Psoas muscle (tissue), 8 donors: ENCODE measurements around the gene IER3IP1. TPM values are rescaled to one million over a fixed set of nuclear protein-coding genes. Genes with fewer than 3 reads are reported as not detected.
A peak's percentile ranks its signal among the peaks of the same experiment; 100 is the strongest.
"Not testable (repeated sequence)": the region's sequence is repeated elsewhere in the genome, so short reads cannot be mapped to it uniquely, and the experiment has no call there.

ENCODE experiments used
- ATAC-seq, 4 donors: fragments of 200-7000 bp; cut with Tn5 transposase; one replicate each; pipeline ENCODE4 v1.9.1; 2020; ENCODE audit warnings: moderate library complexity in 3 of 4, mild to moderate bottlenecking in 2 of 4
- DNase-seq, 2 donors: peaks; one replicate each; pipeline ENCODE4 v3.0.0-alpha.2; 2020
- H3K27ac ChIP-seq: fragments of 200-600 bp; one replicate; pipeline ENCODE4 v1.8.0; 2022
- H3K27me3 ChIP-seq, 3 donors: fragments of 200-600 bp in 1 of 3; one replicate each; pipeline versions ENCODE4 v1.6.1 to v1.8.0; 2013 to 2022; ENCODE audit warnings: low read length in 2 of 3, mild to moderate bottlenecking in 2 of 3, moderate library complexity in 1 of 3; ENCODE audit not compliant: insufficient read depth in 3 of 3
- H3K36me3 ChIP-seq, 2 donors: fragments of 200-600 bp in 1 of 2; one replicate each; pipeline versions ENCODE4 v1.6.1 to v1.8.0; 2013 to 2022; ENCODE audit warnings: low read depth in 1 of 2, mild to moderate bottlenecking in 1 of 2, moderate library complexity in 1 of 2; ENCODE audit not compliant: insufficient read depth in 1 of 2
- H3K4me1 ChIP-seq: fragments of 200-600 bp; one replicate; pipeline ENCODE4 v1.8.0; 2022
- H3K4me3 ChIP-seq: fragments of 200-600 bp; one replicate; pipeline ENCODE4 v1.8.0; 2022; ENCODE audit warnings: mild to moderate bottlenecking
- H3K9me3 ChIP-seq: fragments of 200-600 bp; one replicate; pipeline ENCODE4 v1.8.0; 2022
- CTCF ChIP-seq: fragments of 200-600 bp; IDR thresholded peaks from one replicate; pipeline ENCODE4 v1.8.0; 2022; ENCODE audit warnings: antibody characterized with exemption
- WGBS, 3 donors: extraction: QIAGEN DNeasy Blood & Tissue Kit; methylation state at CpG; one replicate each; pipeline versions ENCODE4 v1.1.6 to v1.1.7; 2013; 5-methylcytosine and 5-hydroxymethylcytosine counted together
- intact Hi-C, 2 donors: fragments of 100-400 bp; cut with DNase I; formaldehyde crosslinking; loops; one replicate each; pipeline versions ENCODE4 v1.11.0 to v1.14.2; 2022
- polyA plus RNA-seq, 3 donors: library from polyadenylated mRNA; stranded (reverse); fragments of 200-250 nt; gene quantifications; one replicate each; pipeline ENCODE4 v1.2.3, GENCODE V29; 2013
- total RNA-seq, 4 donors: library from RNA; stranded (reverse); fragmentation: NEBNext Ultra II Directional in 2 of 4; extraction: Animal tissue kit (Norgen Biotek cat#: 25700) in 2 of 4; gene quantifications; one replicate each; pipeline versions ENCODE4 v1.2.1 to v1.2.4, GENCODE V29; 2021 to 2023
- donor health status: healthy with polysubstance abuse.
- donor health status: DM: no; HTN: no; CAD: no; lungs with moderate emphysema.
- donor health status: Bipolar disorder and iron deficiency.
- donor health status: healthy.
- donor health status: DM: yes; HTN: yes; CAD: no.
- donor health status: DM: no; HTN: no; CAD: no.
- donor health status: DM: no; HTN: no; CAD: no.
- donor health status: DM: yes; HTN: yes; CAD: no.

The IER3IP1 gene
- total and polyA plus RNA-seq, 7 donors, result 9.3 to 27.9 (median 12.6) TPM

- ATAC-seq (no peak), DNase-seq (no peak)
- no peak overlapping the region for H3K4me3 ChIP-seq
- no peaks in the 10 kb centered on the region for H3K36me3 ChIP-seq
- TF ChIP-seq CTCF, result no peak
- no peak overlapping the region for H3K27ac ChIP-seq
- no peaks in the 10 kb centered on the region for H3K4me1 ChIP-seq
- intact Hi-C loops, result no loop called here
- H3K9me3 ChIP-seq, result no peaks in the 10 kb centered on the region
- no peaks in the 10 kb centered on the region for H3K27me3 ChIP-seq
- 80 to 86% (median 85%) methylated on average over 5 of the region's 5 CpGs for WGBS, 3 donors
These were observed 12.9 kb downstream of the IER3IP1 start for GRCh38 chr18:47163241-47163640.

- ATAC-seq (no peak), DNase-seq (no peak)
- 96 to 99% (median 97%) methylated on average over 5 of the region's 5 CpGs for WGBS, 3 donors
- H3K36me3 ChIP-seq, result peaks cover 0 to 7% of the 10 kb centered on the region in 2 donors
- H3K9me3 ChIP-seq, result no peaks in the 10 kb centered on the region
- intact Hi-C loops, result no loop called here
- no peaks in the 10 kb centered on the region for H3K4me1 ChIP-seq
- H3K27ac ChIP-seq, result no peak overlapping the region
- no peak overlapping the region for H3K4me3 ChIP-seq
- no peaks in the 10 kb centered on the region for H3K27me3 ChIP-seq
- TF ChIP-seq CTCF, result no peak
These were observed 15.9 kb downstream of the IER3IP1 start for GRCh38 chr18:47160256-47160655.

- H3K4me1 ChIP-seq, H3K4me3 ChIP-seq, H3K9me3 ChIP-seq, DNase-seq, H3K27ac ChIP-seq, intact Hi-C loops, H3K27me3 ChIP-seq: not testable (repeated sequence)
- ATAC-seq, result peak in 1 of 4 donors; percentile 17
- WGBS, 3 donors, result 93 to 96% (median 94%) methylated on average over 16 of the region's 16 CpGs
- peaks cover 0 to 26% of the 10 kb centered on the region in 2 donors for H3K36me3 ChIP-seq
These were observed 17.8 kb downstream of the IER3IP1 start for GRCh38 chr18:47158404-47158803.

GRCh38 chr18:47151439-47151838, 24.7 kb downstream of the IER3IP1 start:
- intact Hi-C loops, result no loop called here
- no peak for TF ChIP-seq CTCF
- Histone ChIP-seq H3K27ac (peak overlapping the region; percentile 97), H3K4me1 (peaks cover 22% of the 10 kb centered on the region), H3K4me3 (peak overlapping the region; percentile 79), H3K36me3 (peaks cover 0 to 32% of the 10 kb centered on the region in 2 donors), H3K27me3 (no peaks in the 10 kb centered on the region), H3K9me3 (no peaks in the 10 kb centered on the region)
- DNase-seq, result no peak
- no peak for ATAC-seq

GRCh38 chr18:47150824-47151366, 25.3 kb downstream of the IER3IP1 start:
- ATAC-seq, result peak; percentile 17 to 50 (median 25)
- WGBS, 3 donors, result 5 to 8% (median 5%) methylated on average over 13 of the region's 13 CpGs
- Histone ChIP-seq H3K27me3 (no peaks in the 10 kb centered on the region), H3K4me1 (peaks cover 24% of the 10 kb centered on the region), H3K4me3 (peak overlapping the region; percentile 79), H3K9me3 (no peaks in the 10 kb centered on the region), H3K36me3 (peaks cover 0 to 36% of the 10 kb centered on the region in 2 donors), H3K27ac (peak overlapping the region; percentile 97)
- no peak for TF ChIP-seq CTCF
- intact Hi-C loops, result no loop called here
- peak in 1 of 2 donors; percentile 48 for DNase-seq
